ENCODE data around the gene TCF4.

DNA sequence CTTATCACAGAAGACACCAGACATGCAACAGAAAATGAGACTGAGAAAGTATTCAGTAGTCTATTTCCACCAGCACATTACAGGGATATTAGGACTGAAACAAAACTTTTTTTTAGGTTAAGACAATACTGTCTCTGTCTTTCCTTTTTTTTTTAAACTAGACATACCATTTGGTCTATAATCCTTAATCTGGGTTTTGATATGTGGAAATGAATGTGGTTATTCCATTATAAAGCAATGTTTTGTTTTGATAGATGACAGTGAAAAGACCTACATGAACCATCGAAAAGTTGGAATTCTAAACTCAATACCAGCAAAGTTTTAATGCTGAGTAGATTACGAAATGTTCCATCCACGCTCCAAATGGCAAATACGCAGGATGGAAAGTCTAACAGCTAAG is 123.4 kb downstream of the TCF4 start:
- TF ChIP-seq CTCF (conservative IDR thresholded peaks at IDR 0.05; ENCODE audit: low read length) (no peak), EZH2phosphoT487 (IDR thresholded peaks at IDR 0.05; ENCODE audit: borderline replicate concordance, low read depth, low read length) (no peak)

All from OCI-LY7 (cell line).